Right atrium auricular region (tissue), 2 donors: ENCODE measurements around the gene FANCC. TPM values are rescaled to one million over a fixed set of nuclear protein-coding genes. Genes with fewer than 3 reads are reported as not detected.

ENCODE experiments used
- DNase-seq: peaks from one replicate; pipeline ENCODE4 v3.0.0-alpha.2; 2019; ENCODE audit warnings: low spot score
- H3K27ac ChIP-seq, 2 donors: fragments of 200-600 bp; sonication (generic); 1 replicate in 1 of 2; 2 replicates in 1 of 2; pipeline ENCODE4 v1.5.1; 2016 to 2019
- H3K27me3 ChIP-seq, 2 donors: fragments of 200-600 bp; sonication (generic); one replicate each; pipeline versions ENCODE4 v1.5.1 to v1.6.0; 2017 to 2019
- H3K36me3 ChIP-seq: fragments of 200-600 bp; sonication (generic); one replicate; pipeline ENCODE4 v1.5.1; 2016
- H3K4me1 ChIP-seq, 2 donors: fragments of 200-600 bp; sonication (generic); one replicate each; pipeline versions ENCODE4 v1.5.1 to v1.6.0; 2017 to 2019
- H3K4me3 ChIP-seq, 2 donors: fragments of 200-600 bp; sonication (generic); 1 replicate in 1 of 2; 2 replicates in 1 of 2; pipeline ENCODE4 v1.5.1; 2017 to 2019; ENCODE audit warnings: mild to moderate bottlenecking in 1 of 2, moderate library complexity in 1 of 2
- H3K9me3 ChIP-seq, 2 donors: fragments of 200-600 bp; sonication (generic); one replicate each; pipeline ENCODE4 v1.5.1; 2019
- CTCF ChIP-seq, 2 donors: fragments of 200-600 bp; sonication (generic); IDR thresholded peaks; one replicate each; pipeline ENCODE4 v1.5.1; 2019; ENCODE audit warnings: antibody characterized with exemption in 2 of 2
- total RNA-seq, 2 donors: library from RNA; depleted of rRNA; stranded (reverse); fragments of >200 nt; gene quantifications; one replicate each; pipeline ENCODE4 v1.1.0, GENCODE V29; 2016

Gene FANCC
- total RNA-seq, 2 donors from 2014 or later: 1.8 to 6.2 TPM

- Histone ChIP-seq H3K27ac (no peak overlapping the region), H3K9me3 (no peaks in the 10 kb centered on the region), H3K4me3 (no peak overlapping the region), H3K4me1 (peaks cover 0 to 12% of the 10 kb centered on the region in 2 donors), H3K36me3 (peaks cover 4% of the 10 kb centered on the region), H3K27me3 (no peaks in the 10 kb centered on the region)
- no peak for TF ChIP-seq CTCF (IDR thresholded peaks at IDR 0.05)
- no peak for DNase-seq
Observed at GRCh38 chr9:95250462-95251221, 66.9 kb downstream of the FANCC start.

- no peaks in the 10 kb centered on the region for H3K9me3 ChIP-seq
- H3K4me1 ChIP-seq: peaks cover 0 to 12% of the 10 kb centered on the region in 2 donors
- H3K4me3 ChIP-seq: no peak overlapping the region
- H3K27ac ChIP-seq: no peak overlapping the region
- no peak for TF ChIP-seq CTCF (IDR thresholded peaks at IDR 0.05)
- no peaks in the 10 kb centered on the region for H3K27me3 ChIP-seq
- DNase-seq: no peak
- peaks cover 4% of the 10 kb centered on the region for H3K36me3 ChIP-seq
Observed at GRCh38 chr9:95249986-95250385, 67.5 kb downstream of the FANCC start.

- H3K27ac ChIP-seq: no peak overlapping the region
- no peaks in the 10 kb centered on the region for H3K9me3 ChIP-seq
- H3K4me1 ChIP-seq: peaks cover 0 to 12% of the 10 kb centered on the region in 2 donors
- no peak for DNase-seq
- H3K36me3 ChIP-seq: peaks cover 4% of the 10 kb centered on the region
- H3K4me3 ChIP-seq: no peak overlapping the region
- no peaks in the 10 kb centered on the region for H3K27me3 ChIP-seq
- no peak for TF ChIP-seq CTCF (IDR thresholded peaks at IDR 0.05)
Observed at GRCh38 chr9:95246547-95246946, 71.0 kb downstream of the FANCC start.

GRCh38 chr9:95242613-95243012 lies 74.9 kb downstream of the FANCC start:
- no peaks in the 10 kb centered on the region for H3K27me3 ChIP-seq
- H3K4me1 ChIP-seq: no peaks in the 10 kb centered on the region
- no peak overlapping the region for H3K27ac ChIP-seq
- no peaks in the 10 kb centered on the region for H3K9me3 ChIP-seq
- no peak for TF ChIP-seq CTCF (IDR thresholded peaks at IDR 0.05)
- H3K4me3 ChIP-seq: no peak overlapping the region
- H3K36me3 ChIP-seq: peaks cover 4% of the 10 kb centered on the region
- DNase-seq: no peak

GRCh38 chr9:95239071-95239470 lies 78.4 kb downstream of the FANCC start:
- no peaks in the 10 kb centered on the region for H3K9me3 ChIP-seq
- no peak overlapping the region for H3K4me3 ChIP-seq
- H3K36me3 ChIP-seq: no peaks in the 10 kb centered on the region
- no peak for TF ChIP-seq CTCF (IDR thresholded peaks at IDR 0.05)
- no peaks in the 10 kb centered on the region for H3K27me3 ChIP-seq
- H3K27ac ChIP-seq: no peak overlapping the region
- no peak for DNase-seq
- H3K4me1 ChIP-seq: no peaks in the 10 kb centered on the region

GRCh38 chr9:95237336-95237735 lies 80.2 kb downstream of the FANCC start:
- no peaks in the 10 kb centered on the region for H3K27me3 ChIP-seq
- H3K9me3 ChIP-seq: no peaks in the 10 kb centered on the region
- no peak for DNase-seq
- no peaks in the 10 kb centered on the region for H3K36me3 ChIP-seq
- no peak for TF ChIP-seq CTCF (IDR thresholded peaks at IDR 0.05)
- no peak overlapping the region for H3K27ac ChIP-seq
- no peak overlapping the region for H3K4me3 ChIP-seq
- H3K4me1 ChIP-seq: no peaks in the 10 kb centered on the region
